RPMI8226 (cell line): Measurements from ENCODE around the gene SPO11.

ENCODE experiments used
- DNase-seq: peaks from one replicate; pipeline ENCODE4 v3.0.0-alpha.2; 2015

The SPO11 gene

GRCh38 chr20:57378107-57378506 is 48.5 kb downstream of the SPO11 start:
- no peak for DNase-seq

DNA sequence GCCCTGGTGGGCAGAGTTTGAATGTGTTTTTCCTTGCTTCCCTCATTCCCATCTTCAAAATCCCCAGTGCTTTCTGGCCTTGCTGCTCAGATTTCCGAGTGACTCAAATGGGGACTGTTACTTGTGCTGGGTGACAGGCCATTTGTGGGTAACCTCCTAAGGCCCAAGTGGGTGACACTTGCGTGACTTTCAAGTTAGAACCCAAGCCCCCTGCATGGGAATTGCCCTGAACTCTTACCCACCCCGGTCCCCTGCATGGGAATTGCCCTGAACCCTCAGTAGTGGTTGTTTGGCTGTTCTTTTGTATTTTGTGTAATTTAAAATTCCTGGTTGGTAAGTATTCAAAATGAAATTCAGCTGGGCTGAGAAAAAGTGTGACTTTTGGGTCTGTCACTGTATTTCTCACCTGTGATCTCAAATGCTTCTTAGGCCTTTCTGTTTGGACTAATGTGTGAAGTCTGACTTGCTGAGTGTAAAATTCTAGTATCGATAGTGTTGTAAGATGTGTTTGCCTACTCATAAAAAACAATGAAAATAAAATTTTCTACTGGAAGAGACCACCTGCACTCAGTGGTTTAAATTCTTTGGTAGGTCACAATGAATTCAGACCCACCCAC is 49.2 kb downstream of the SPO11 start:
- no peak for DNase-seq

- no peak for DNase-seq
Measured at GRCh38 chr20:57379263-57379647, 49.7 kb downstream of the SPO11 start.

DNA sequence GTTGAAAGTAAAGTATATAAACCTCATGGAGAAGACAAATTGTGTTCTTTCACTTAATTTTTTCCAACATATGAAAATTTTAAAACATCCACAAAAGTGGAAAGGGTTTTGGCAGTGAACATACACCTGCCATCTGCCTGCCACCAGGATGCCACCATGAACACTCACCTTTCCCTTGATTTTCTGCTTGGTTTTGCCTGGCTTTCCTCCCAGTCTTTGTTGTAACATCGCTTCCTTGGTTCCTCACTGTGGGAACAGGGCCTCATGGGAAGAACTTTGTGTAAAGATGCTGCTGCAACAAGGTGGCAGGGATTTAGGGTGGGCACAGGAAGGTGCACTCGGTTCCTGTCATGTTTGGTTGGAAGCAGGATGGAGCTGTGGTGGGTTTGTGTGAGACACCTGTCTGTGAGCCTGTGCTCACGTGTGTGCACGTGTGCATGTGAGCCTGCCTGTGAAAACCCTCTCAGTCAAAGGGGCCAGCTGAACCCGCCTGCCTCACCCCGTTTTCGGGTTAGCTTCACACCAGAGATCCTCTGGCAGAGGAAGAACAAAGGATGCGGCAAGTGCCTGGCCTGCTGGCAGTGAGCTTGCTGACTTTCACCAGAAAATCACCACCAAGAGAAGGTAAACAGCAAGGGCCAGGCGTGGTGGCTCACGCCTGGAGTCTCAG is 50.6 kb downstream of the SPO11 start:
- no peak for DNase-seq

DNA sequence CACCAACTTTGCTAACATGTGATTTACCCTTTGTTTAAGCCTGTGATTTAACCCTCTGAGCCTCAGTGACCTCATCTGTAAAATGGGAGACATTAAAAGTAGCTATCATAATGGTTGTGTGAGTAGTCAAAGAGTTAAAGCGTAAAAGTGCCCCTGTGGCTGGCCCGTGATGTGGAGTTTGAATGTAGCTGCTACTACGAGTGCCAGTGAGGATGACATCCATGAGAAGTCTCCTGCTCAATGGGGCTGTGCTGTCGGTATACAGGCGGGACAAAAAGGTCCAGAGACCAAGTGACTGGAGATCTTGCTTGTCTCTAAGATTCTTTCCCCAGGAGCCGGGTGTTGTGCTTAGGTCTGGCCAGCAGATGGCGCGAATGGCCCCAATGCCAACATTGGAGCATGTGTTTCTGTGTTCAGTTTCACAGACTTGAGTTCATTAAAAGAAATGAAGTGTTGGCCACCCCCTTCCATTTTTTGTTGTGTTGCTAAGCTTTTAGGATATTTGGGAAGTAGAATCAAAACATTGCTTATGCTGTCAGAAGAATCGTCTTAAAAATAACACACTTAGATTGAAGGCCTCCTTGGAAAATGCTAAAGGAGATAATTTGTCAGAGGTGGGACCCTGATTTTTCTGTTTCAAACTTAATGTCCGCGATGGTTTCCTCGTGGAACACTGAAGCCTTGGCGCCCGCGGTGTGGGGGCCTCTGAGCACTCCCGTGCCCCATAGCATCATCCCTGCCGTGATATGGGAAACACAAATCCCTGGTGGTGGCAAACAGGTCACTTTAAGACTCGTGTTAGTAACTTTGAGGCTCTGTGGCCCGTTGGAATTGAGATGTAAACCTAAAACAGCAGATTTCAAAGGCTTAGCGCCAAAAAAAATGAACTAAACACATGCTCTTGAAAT is 52.2 kb downstream of the SPO11 start:
- DNase-seq, result peak; percentile 83

- DNase-seq, result no peak
Measured at GRCh38 chr20:57382516-57382915, 52.9 kb downstream of the SPO11 start.

DNA sequence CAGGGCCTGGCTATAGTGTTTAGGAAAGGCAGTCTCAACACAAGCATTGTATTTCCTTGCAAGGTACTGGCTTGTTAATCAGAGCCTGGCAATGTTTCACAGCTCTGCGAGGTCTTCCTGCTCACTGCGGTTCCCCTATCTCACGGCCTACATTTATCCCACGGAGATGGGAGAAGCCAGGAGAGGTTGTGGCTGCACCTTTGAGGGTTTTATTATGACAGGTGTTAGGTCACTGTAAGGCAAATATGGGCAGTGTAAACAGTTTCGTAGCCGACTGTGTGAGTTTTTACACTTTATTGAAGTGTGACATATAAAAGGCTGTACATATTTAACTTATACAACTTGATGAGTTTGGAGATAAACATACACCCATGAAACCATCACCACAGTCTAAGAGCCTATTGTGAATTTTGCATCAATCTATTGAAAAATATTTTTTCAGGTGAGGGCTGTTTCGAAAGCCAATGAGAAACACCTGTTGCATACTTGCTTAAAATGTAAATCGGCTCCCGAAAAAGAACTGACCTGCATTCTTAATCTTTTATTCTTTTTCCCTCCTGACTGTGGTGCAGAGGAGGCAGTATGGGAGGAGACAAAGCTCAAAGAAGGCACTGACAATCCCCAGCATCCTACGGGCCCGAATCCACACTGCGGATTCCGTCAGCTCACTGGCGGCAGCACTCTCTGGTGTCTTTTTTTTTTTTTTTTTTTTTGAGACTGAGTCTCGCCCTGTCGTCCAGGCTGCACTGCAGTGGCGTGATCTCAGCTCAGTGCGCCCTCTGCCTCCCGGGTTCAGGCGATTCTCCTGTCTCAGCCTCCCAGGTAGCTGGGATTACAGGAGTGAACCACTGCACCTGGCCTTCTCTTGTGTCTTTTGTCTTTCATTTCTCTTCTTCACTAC is 54.1 kb downstream of the SPO11 start:
- DNase-seq, result no peak

GRCh38 chr20:57384486-57384885 is 54.9 kb downstream of the SPO11 start:
- DNase-seq, result no peak

GRCh38 chr20:57384953-57385761 is 55.6 kb downstream of the SPO11 start:
- no peak for DNase-seq

DNA sequence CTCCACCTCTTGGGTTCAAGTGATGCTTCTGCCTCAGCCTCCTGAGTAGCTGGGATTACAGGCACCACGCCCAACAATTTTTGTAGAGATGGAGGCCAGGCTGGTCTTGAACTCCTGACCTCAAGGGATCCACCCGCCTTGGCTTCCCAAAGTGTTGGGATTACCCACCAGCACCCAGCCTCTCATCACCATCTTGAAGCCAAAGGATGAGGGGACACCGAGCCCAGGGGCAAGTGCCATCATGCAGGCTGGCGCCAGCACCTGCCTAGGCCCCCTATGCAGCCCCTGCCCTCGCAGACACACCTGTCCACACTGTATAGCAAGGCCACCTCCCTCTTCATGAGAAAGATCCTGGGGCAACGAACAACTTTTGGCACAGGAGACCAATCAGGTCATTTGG is 56.3 kb downstream of the SPO11 start:
- no peak for DNase-seq

DNA sequence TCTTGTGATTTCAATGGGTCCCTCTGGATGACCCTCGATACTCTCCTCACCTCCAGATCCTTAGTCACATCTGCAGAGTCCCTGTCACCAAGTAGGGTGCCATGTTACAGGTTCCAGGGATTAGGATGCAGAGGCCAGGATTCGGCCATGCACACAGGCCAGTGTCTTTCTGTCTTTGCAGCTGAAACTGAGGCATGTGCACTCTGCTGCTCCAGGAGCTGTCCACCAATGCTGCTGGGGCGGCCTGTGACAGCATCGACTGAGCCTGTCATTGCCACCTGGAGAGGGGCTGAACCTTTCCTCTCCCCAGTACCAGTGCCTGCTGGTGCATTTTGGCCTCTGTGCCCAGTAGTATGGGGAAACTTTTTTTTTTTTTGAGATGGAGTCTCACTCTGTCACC is 57.2 kb downstream of the SPO11 start:
- no peak for DNase-seq

DNA sequence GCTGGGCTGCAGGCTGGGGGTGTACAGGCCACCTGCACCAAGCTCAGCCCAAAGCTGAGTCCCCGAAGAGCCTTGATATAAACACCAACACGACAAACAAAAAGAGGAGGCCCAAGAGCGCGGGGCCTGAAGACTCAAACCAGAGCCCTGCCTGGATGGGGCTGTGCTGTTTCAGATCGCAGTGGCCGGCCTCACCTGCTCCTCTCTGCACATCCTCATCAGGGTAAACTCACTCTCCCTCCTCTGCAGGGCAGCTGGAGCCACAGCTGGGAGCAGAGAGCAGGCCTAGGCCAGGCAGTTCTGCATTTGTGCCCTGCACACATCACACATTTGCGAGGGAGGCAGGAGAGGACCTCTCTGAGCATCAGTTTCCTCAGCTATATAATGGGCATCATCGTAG is 57.9 kb downstream of the SPO11 start:
- DNase-seq, result no peak

DNA sequence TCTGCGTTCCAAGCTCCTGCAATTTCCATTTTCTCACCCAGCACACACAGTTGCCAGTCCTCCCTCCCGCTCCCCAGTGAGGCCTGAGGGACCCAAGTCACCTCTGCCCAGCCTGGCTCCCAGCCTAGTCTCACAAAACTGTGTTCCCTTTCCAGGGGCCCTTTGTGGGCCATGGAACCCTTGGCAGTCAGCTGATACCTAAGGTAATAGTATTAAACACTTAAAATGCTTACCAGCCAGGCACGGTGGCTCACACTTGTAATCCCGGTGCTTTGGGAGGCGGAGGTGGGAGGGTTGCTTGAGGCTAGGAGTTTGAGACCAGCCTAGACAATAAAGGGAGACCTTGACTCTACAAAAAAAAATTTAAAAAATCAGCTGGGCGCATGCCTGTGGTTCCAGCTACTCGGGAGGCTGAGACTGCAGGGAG is 58.4 kb downstream of the SPO11 start:
- DNase-seq, result no peak

GRCh38 chr20:57388953-57389694 is 59.5 kb downstream of the SPO11 start:
- DNase-seq, result peak; percentile 85

- DNase-seq, result peak; percentile 41
Measured at GRCh38 chr20:57389695-57390603, 60.3 kb downstream of the SPO11 start.

GRCh38 chr20:57390604-57391438 is 61.2 kb downstream of the SPO11 start, which contains the start of gene RBM38:
TSS of gene RBM38 (plus strand) at chr20:57391396. CDS start at chr20:57391582, 186 bp downstream.
- peak; percentile 84 for DNase-seq

DNA sequence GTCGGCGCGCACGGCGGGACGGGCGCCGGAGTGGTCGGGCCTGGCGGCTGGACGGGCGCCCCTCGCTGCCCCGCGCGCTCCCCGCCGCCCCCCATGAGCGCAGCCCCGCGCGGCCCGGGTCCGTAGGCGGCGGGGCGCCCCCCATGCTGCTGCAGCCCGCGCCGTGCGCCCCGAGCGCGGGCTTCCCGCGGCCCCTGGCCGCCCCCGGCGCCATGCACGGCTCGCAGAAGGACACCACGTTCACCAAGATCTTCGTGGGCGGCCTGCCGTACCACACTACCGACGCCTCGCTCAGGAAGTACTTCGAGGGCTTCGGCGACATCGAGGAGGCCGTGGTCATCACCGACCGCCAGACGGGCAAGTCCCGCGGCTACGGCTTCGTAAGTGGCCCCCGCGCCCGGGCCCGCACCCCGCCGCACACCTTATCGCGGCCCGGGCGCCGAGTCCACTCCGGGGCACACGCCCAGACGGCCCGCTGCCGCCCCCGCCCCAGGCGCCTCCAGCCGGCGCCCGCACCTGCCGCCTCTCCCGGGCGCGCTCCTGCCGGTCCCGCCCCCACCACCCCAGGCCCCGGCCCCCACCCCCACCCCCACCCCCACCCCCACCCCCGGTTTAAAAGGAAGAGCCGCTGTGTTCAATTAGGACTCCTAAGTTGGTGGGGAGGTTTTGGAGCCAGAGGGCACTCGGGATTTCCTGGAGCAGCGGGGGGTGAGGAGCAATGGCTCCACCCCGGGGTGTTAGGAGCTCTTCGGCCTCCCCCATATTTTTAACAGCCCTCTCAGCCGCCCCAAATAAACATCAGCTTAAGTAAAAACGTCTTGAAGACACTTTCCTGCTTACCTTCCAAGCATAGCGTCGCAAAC is 62.1 kb downstream of the SPO11 start:
- DNase-seq, result peak; percentile 55
